ENCODE results near the gene DBN1. TPM values are rescaled to one million over a fixed set of nuclear protein-coding genes. Genes with fewer than 3 reads are reported as not detected.

DBN1 gene
- total and polyA plus RNA-seq, 9 of the 15 experiments (the other 6 are each of a cell fraction or from before 2014, with no cell fraction given): 0.25 to 87.2 (median 27.9) TPM

DNA sequence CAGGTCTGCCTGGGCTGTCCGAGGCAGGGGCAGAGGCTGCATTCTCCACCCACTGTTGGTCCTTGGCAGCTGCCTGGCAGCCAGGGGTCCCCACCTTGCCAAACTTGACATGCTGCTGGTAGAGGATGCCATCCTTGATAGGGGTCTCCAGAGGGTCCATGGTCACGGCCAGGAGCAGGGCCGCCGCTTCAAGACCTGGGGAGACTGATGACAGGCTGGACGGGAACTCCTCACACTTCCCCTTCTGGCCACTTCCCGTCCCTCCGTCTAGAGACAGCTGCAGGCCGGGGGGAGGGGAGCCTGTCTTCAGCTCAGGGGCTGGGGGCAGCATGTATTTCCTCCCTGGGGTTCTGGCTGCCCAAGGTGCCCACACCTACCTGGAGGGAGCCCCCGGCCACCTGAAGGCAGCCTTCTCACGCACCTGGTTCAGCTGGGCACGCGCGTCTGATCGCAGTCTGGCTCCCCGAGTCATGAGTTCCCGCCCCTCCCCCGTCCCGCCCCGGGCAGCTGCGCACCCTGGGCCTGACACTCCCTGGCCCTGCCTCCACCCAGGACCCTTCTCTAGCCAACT is 36.0 kb upstream of the DBN1 start, which contains the start of gene DOK3 (continued):
- no peak for TF ChIP-seq DPF2 (IDR thresholded peaks at IDR 0.05)
- no peak for TF ChIP-seq TEAD1 (CRISPR knock-in tag; IDR thresholded peaks at IDR 0.05)
- no peak for TF ChIP-seq PREB (CRISPR knock-in tag; IDR thresholded peaks at IDR 0.05)
- TF ChIP-seq MYC (IDR thresholded peaks at IDR 0.05; ENCODE audit: low read depth, low read length): no peak
- TF ChIP-seq MYC (CRISPR knock-in tag; IDR thresholded peaks at IDR 0.05; ENCODE audit: borderline replicate concordance, low read depth): no peak
- TF ChIP-seq FIP1L1 (IDR thresholded peaks at IDR 0.05; ENCODE audit: low read depth, low read length, poor library complexity, severe bottlenecking): no peak
- no peak for TF ChIP-seq ZNF408 (CRISPR knock-in tag; IDR thresholded peaks at IDR 0.05; ENCODE audit: low read depth)
- no peak for TF ChIP-seq ATF4 (CRISPR knock-in tag; IDR thresholded peaks at IDR 0.05)
- TF ChIP-seq STAT5B (CRISPR knock-in tag; IDR thresholded peaks at IDR 0.05): no peak
- TF ChIP-seq THAP7 (CRISPR knock-in tag; IDR thresholded peaks at IDR 0.05): no peak
- TF ChIP-seq NR4A1 (CRISPR knock-in tag; IDR thresholded peaks at IDR 0.05): 0 out of 2 replicates have a peak, but pooled peaks have one; percentile 25
- TF ChIP-seq NR4A1 (tag; IDR thresholded peaks at IDR 0.05): no peak
- TF ChIP-seq, protein P1, sequence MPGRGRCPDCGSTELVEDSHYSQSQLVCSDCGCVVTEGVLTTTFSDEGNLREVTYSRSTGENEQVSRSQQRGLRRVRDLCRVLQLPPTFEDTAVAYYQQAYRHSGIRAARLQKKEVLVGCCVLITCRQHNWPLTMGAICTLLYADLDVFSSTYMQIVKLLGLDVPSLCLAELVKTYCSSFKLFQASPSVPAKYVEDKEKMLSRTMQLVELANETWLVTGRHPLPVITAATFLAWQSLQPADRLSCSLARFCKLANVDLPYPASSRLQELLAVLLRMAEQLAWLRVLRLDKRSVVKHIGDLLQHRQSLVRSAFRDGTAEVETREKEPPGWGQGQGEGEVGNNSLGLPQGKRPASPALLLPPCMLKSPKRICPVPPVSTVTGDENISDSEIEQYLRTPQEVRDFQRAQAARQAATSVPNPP (IDR thresholded peaks at IDR 0.05; ENCODE audit: borderline replicate concordance, insufficient read depth, insufficient read length): no peak
- TF ChIP-seq KLF13 (tag; IDR thresholded peaks at IDR 0.05; ENCODE audit: borderline replicate concordance, low read depth): no peak
- TF ChIP-seq, protein P2, sequence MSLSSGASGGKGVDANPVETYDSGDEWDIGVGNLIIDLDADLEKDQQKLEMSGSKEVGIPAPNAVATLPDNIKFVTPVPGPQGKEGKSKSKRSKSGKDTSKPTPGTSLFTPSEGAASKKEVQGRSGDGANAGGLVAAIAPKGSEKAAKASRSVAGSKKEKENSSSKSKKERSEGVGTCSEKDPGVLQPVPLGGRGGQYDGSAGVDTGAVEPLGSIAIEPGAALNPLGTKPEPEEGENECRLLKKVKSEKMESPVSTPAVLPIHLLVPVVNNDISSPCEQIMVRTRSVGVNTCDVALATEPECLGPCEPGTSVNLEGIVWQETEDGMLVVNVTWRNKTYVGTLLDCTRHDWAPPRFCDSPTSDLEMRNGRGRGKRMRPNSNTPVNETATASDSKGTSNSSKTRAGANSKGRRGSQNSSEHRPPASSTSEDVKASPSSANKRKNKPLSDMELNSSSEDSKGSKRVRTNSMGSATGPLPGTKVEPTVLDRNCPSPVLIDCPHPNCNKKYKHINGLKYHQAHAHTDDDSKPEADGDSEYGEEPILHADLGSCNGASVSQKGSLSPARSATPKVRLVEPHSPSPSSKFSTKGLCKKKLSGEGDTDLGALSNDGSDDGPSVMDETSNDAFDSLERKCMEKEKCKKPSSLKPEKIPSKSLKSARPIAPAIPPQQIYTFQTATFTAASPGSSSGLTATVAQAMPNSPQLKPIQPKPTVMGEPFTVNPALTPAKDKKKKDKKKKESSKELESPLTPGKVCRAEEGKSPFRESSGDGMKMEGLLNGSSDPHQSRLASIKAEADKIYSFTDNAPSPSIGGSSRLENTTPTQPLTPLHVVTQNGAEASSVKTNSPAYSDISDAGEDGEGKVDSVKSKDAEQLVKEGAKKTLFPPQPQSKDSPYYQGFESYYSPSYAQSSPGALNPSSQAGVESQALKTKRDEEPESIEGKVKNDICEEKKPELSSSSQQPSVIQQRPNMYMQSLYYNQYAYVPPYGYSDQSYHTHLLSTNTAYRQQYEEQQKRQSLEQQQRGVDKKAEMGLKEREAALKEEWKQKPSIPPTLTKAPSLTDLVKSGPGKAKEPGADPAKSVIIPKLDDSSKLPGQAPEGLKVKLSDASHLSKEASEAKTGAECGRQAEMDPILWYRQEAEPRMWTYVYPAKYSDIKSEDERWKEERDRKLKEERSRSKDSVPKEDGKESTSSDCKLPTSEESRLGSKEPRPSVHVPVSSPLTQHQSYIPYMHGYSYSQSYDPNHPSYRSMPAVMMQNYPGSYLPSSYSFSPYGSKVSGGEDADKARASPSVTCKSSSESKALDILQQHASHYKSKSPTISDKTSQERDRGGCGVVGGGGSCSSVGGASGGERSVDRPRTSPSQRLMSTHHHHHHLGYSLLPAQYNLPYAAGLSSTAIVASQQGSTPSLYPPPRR (CRISPR knock-in tag; IDR thresholded peaks at IDR 0.05; ENCODE audit: borderline replicate concordance): no peak
- no peak for TF ChIP-seq MCM3 (IDR thresholded peaks at IDR 0.05)
- TF ChIP-seq NCOA6 (IDR thresholded peaks at IDR 0.05): no peak
- 0 out of 2 replicates have a peak, but pooled peaks have one; percentile 23 for TF ChIP-seq MITF (IDR thresholded peaks at IDR 0.05)

Measured in K562 (cell line).